H1 (cell line): Measurements from ENCODE around the gene MRE11.

Source experiments
- ASH2L ChIP-seq: fragments of 200-600, 300-600 bp; sonication (generic); IDR thresholded peaks from one replicate; pipeline ENCODE4 v1.7.1; 2017; ENCODE audit warnings: low read length
- BRCA1 ChIP-seq: IDR thresholded peaks from 2 replicates; pipeline ENCODE4 v1.6.1; 2012; ENCODE audit warnings: low read depth, low read length, improper control_type of control experiment
- CTCF ChIP-seq, 3 experiments: IDR thresholded peaks; 1 replicate in 2 of 3; 2 replicates in 1 of 3; pipeline versions ENCODE4 v1.5.1 to v1.6.1; 2011; ENCODE audit warnings: low read length in 3 of 3, mild to moderate bottlenecking in 3 of 3, inconsistent platforms in 2 of 3, low read depth in 1 of 3, moderate library complexity in 1 of 3; ENCODE audit not compliant: insufficient read depth in 1 of 3; ENCODE audit errors: control extremely low read depth in 1 of 3
- EGR1 ChIP-seq: IDR thresholded peaks from 2 replicates; pipeline ENCODE4 v1.6.1; 2011; ENCODE audit warnings: low read depth, low read length, borderline replicate concordance
- EZH2 ChIP-seq: fragments of 200-600 bp; sonication (generic); IDR thresholded peaks from 2 replicates; pipeline ENCODE4 v1.7.1; 2012; ENCODE audit warnings: low read depth, mild to moderate bottlenecking, moderate library complexity, low read length, inconsistent platforms; ENCODE audit not compliant: severe bottlenecking
- GABPA ChIP-seq: IDR thresholded peaks from 2 replicates; pipeline ENCODE4 v1.6.1; 2011; ENCODE audit warnings: mild to moderate bottlenecking, low read length, moderate library complexity, borderline replicate concordance; ENCODE audit not compliant: insufficient read depth
- POLR2A ChIP-seq, 2 experiments: IDR thresholded peaks; 1 replicate in 1 of 2; 2 replicates in 1 of 2; pipeline ENCODE4 v1.6.1; 2011; ENCODE audit warnings: low read depth in 2 of 2, low read length in 2 of 2, mild to moderate bottlenecking in 2 of 2; ENCODE audit errors: control extremely low read depth in 1 of 2
- RFX5 ChIP-seq: IDR thresholded peaks from 2 replicates; pipeline ENCODE4 v1.6.1; 2011; ENCODE audit warnings: low read depth, low read length, improper control_type of control experiment, borderline replicate concordance

DNA sequence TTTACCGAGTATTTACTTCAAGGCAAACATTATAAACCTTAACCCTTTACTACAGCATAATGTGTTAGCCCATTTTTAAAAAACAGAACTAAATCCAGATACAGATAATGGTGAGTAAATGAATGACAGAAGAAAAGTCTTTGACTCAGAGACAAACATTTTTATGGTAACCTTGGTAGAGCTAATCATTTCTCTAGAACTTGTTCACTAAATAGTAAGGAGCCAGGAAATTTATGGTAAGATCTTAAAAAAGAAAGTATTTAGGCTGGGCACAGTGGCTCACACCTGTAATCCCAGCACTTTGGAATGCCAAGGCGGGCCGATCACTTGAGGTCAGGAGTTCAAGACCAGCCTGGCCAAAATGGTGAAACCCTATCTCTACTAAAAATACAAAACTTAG lies 38.6 kb upstream of the MRE11 start:
- no peak for TF ChIP-seq POLR2A (IDR thresholded peaks at IDR 0.05; ENCODE audit: control extremely low read depth in 1 of 2, low read depth in 2 of 2, low read length in 2 of 2)
- TF ChIP-seq EZH2: no peak
- TF ChIP-seq BRCA1: no peak
- no peak for TF ChIP-seq EGR1
- TF ChIP-seq CTCF (IDR thresholded peaks at IDR 0.05; ENCODE audit: control extremely low read depth in 1 of 3, insufficient read depth in 1 of 3, low read depth in 1 of 3, low read length in 3 of 3): no peak
- TF ChIP-seq ASH2L: no peak
- no peak for TF ChIP-seq RFX5
- TF ChIP-seq GABPA: no peak
